Stimulated activated CD4-positive, alpha-beta T cell treated with anti-CD3 and anti-CD28 coated beads, Interleukin-12 subunit alpha, Interleukin-12 subunit beta, amount 100 ng/mL, for 48 hours (primary cell): ENCODE results near the gene AGBL2.
"Not testable (repeated sequence)": the region's sequence is repeated elsewhere in the genome, so short reads cannot be mapped to it uniquely, and the experiment has no call there.

Source experiments
- DNase-seq, 3 donors: peaks; one replicate each; pipeline ENCODE4 v3.0.0-alpha.2; 2020; ENCODE audit warnings: low read depth in 2 of 3, low spot score in 1 of 3

The AGBL2 gene, protein sequence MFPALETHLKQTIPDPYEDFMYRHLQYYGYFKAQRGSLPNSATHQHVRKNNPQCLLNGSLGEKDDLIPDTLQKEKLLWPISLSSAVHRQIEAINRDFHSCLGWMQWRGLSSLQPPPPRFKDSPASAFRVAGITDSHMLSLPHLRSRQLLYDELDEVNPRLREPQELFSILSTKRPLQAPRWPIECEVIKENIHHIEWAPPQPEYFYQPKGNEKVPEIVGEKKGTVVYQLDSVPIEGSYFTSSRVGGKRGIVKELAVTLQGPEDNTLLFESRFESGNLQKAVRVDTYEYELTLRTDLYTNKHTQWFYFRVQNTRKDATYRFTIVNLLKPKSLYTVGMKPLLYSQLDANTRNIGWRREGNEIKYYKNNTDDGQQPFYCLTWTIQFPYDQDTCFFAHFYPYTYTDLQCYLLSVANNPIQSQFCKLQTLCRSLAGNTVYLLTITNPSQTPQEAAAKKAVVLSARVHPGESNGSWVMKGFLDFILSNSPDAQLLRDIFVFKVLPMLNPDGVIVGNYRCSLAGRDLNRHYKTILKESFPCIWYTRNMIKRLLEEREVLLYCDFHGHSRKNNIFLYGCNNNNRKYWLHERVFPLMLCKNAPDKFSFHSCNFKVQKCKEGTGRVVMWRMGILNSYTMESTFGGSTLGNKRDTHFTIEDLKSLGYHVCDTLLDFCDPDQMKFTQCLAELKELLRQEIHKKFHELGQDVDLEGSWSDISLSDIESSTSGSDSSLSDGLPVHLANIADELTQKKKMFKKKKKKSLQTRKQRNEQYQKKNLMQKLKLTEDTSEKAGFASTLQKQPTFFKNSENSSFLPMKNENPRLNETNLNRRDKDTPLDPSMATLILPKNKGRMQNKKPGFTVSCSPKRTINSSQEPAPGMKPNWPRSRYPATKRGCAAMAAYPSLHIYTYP

DNA sequence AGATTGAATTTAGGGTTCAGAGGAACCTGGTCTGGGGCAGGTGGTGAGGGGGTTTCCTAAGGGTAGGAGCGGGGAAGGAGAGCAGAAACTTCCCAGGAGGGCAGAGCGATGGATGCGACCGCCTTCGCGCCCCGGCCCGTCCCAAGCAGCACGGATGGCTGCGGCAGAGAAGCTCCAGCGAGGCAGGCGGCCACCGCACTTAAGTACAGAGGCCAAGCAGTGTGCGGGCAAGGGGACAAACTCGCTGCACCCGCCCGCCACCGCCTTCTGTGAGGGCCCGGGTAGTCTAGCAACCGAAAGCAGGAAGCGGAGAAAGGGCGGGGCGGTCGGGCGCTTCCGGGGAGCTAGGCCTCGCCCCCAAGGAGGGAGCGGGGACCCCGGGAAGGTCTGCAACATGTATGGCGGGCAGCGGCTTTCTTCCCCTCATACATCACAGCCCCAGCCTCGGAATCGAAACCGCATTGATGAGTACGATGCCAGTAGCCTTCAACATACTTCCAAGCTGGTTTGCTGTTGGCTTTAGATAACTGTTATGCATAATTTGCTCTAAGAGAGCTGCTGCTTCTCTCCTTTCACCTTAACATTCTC, at the start of gene AGBL2:
TSS of gene AGBL2 (minus strand) at position 288 of the 588 bp plus-strand sequence. CDS start 719 bp downstream, outside the sequence.
- peak; percentile 71 to 74 (median 73) for DNase-seq

GRCh38 chr11:47759291-47759690, 44.1 kb upstream of the AGBL2 start:
- DNase-seq, result not testable (repeated sequence)

- no peak for DNase-seq
Observed at GRCh38 chr11:47756208-47756607, 41.0 kb upstream of the AGBL2 start.

GRCh38 chr11:47750725-47751124, 35.6 kb upstream of the AGBL2 start:
- DNase-seq, result no peak

DNA sequence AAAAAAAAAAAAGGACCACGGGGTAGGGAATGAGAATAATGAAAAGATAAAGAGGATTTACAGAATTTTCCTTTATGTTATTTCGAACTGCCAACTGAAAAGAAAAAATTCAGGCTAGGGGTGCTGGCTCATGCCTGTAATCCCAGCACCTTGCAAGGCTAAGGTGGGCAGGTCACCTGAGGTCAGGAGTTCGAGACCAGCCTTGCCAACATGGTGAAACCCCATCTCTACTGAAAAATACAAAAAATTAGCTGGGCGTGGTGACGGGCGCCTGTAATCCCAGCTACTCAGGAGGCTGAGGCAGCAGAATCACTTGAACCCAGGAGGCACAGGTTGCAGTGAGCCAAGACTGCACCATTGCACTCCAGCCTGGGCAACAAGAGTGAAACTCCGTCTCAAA, 27.3 kb upstream of the AGBL2 start:
- DNase-seq, result not testable (repeated sequence)

DNA sequence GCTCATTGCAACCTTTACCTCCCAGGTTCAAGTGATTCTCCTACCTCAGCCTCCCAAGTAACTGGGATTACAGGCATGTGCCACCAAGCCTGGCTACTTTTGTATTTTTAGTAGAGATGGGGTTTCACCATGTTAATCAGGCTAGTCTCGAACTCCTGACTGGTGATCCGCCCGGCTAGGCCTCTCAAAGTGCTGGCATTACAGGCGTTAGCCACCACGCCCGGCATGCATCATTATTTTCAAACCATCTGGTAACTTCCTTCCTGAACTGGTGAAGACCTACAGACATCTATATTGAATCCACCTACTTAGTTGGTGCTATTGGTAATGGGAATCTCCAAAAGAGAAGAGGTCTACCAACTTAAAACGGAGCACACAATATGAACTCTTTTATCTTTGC, 22.6 kb upstream of the AGBL2 start:
- DNase-seq, result not testable (repeated sequence)

DNA sequence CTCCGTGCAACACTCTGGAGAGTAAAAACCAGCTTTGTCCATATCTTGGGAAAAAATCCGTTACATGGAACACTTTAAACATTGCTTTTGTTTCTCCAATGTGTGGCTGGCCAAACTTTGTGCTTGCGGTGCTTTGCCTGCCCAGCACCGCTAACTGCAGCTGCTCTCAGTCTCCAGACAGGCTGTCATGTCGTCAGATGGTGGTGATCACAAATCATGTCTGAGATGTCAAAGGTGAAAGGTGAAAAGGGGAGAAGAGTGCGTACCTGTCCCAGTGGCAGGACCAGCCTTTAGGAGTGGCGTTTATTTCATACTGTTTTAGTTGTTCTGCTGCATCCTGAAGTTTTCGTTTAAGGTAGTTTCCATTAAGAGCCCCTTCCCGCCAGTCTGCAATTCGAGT, 17.1 kb upstream of the AGBL2 start:
- DNase-seq, result no peak

- DNase-seq, result no peak
Observed at GRCh38 chr11:47731475-47731874, 16.3 kb upstream of the AGBL2 start.

DNA sequence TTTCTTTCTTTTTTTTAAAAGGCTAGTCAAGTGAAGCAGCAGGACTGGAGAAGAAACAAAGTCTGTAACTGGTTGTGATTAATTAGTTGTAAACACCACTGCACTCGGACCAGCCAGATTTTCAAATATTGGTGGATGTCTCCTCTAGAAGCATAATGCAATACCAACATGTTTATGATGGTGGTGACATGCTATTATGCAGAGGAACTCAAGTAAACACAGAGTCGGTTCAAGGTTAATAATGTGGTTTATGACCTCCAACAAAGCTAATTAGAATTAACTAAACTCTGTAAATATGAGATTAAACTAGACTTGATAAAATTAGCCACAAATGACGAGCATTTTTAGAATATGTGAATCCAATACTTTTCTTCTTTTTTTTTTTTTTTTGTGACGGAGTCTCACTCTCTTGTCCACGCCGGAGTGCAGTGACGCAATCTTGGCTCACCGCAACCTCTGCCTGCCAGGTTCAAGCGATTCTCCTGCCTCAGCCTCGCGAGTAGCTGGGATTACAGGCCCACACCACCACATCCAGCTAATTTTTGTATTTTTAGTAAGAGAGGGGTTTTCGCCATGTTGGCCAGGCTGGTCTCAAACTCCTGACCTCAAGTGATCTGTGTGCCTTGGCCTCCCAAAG, 11.8 kb upstream of the AGBL2 start:
- no peak for DNase-seq

GRCh38 chr11:47726118-47726442, 10.9 kb upstream of the AGBL2 start:
- no peak for DNase-seq

- DNase-seq, result no peak
Observed at GRCh38 chr11:47725442-47726117, 10.4 kb upstream of the AGBL2 start.

GRCh38 chr11:47724041-47724729, 9.0 kb upstream of the AGBL2 start:
- no peak for DNase-seq

DNA sequence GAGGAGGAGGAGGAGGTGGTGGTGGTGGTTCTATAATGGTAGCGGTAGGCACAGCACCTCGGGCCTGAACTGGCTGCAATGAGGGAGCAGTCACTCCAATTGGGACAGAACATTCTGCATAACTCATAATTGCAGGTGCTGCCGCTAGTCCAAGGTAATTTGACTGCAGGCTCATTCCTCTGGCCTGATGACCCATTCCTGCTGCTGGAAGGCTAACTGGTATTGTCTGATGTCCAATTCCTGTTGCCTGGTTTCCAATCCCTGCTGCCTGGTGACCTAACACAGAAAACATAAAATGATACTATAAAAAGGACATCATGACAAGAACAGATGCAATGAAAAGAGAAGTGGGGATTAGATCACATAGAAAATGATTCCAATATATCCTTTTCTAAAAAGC, 7.9 kb upstream of the AGBL2 start:
- no peak for DNase-seq

DNA sequence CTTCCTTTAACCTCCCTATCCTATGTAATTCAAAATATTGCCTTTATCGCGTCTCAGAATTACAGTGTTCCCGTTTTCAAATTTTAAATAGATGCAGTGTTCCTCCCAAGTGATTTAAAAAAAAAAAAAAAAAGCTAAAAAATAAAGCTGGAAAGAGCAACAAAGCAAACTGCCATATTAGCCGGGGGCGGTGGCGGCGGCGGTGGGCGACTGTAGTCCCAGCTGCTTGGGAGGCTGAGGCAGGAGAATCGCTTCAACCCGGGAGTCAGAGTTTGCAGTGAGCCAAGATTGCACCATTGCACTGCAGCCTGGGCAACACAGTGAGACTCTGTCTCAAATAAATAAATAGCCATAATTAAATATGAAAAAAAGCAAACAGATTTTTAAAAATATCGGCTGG, 5.5 kb upstream of the AGBL2 start:
- DNase-seq, result no peak

DNA sequence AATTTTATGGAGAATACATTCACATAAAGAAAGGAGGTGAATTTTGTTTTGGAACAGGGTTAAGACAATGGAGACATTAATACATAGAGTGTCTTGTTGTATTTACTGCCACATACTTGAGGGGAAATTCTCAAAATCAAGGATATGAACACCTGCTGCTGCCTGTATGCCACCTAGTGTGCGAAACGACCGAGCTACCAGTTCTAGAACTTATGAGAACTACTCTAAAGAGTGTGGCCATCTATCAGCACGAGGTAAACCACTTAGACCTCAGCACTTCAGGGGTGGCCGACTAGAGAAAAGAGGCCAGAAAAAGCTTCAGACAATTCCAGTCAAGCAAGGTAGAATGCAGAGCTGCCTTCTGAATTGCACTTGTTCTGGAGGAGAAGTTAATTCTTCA, 1.5 kb upstream of the AGBL2 start:
- DNase-seq, result no peak

DNA sequence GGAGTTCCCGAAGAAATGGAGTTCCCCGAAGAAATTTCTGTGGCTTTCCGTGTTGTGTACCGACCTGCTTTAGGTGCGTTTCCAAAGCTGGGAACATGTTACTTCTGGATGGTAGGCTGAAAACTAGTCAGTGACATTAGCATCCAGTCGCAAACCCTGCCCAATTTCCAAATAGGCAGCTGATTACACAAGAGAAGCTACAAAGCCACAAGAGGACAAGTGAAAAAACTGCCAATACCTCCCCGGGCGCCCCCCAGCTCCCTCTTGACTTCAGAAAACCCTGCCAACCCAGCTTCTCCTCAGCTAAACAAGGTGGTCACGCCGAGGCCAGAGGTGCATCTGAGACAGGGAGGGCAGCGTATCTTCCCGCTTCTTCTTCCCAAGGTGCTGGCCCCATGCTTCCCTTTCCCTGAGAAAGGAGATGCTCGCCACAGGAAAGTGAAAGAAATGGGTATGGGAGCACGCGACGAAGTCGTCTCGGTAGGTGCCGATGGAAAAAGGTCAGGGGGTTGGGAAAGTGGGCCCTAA, 551 bp downstream of the AGBL2 start:
- DNase-seq, result peak in 2 of 3 donors; percentile 5 to 11

GRCh38 chr11:47711816-47712215, 3.4 kb downstream of the AGBL2 start:
- DNase-seq, result no peak

DNA sequence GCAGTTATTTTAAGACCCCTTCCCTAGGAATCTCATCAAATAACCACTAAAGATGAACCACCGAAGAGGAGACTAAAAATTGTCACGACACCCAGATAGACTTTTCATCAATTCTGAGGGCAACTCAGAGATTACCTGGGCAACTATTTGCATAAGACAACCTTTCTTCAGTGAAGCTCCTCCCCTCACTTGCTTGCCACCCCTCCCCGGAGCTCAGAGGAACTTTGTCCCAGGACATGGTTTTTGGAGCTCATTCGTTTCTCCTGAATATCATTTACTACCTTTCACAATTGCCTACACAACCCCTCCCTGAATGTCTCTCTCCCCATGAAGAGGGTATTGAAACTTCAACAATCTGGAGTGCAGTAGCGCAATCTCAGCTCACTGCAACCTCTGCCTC, 3.9 kb downstream of the AGBL2 start:
- no peak for DNase-seq

- not testable (repeated sequence) for DNase-seq
Observed at GRCh38 chr11:47707275-47707786, 7.8 kb downstream of the AGBL2 start.

DNA sequence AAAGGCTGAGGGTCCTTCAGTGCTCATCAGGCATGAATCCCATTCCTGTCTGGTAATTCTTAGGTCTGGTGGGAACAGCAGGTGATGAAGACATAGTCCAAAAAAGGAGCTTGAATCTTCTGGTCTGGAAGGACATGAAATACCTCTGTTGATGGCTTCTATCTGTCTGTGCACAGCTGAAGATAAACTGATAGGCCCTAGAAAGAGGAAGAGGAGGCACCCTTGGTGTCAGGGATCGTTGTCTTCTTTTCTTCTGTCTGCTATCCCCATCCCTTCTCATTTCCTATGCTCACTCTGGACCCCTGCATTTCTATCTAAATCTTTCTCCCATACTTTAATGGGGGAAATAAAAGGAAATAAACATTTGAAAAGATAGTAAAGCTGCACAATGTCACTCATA, 9.4 kb downstream of the AGBL2 start:
- no peak for DNase-seq
